Right cardiac atrium (tissue), 5 donors: ENCODE results near the gene USP22. TPM values are rescaled to one million over a fixed set of nuclear protein-coding genes. Genes with fewer than 3 reads are reported as not detected.
"Not testable (repeated sequence)": the region's sequence is repeated elsewhere in the genome, so short reads cannot be mapped to it uniquely, and the experiment has no call there.

Experiments
- ATAC-seq, 2 donors: fragments of 200-7000 bp; cut with Tn5 transposase; one replicate each; pipeline versions ENCODE4 v1.8.0 to v1.9.1; 2020; ENCODE audit warnings: moderate library complexity in 2 of 2, mild to moderate bottlenecking in 1 of 2
- DNase-seq, 3 donors: peaks; one replicate each; pipeline ENCODE4 v3.0.0-alpha.2; 2020
- H3K27ac ChIP-seq: one replicate; pipeline ENCODE4 v1.5.1; 2013; ENCODE audit warnings: mild to moderate bottlenecking, low read length, control low read depth, moderate library complexity
- H3K27me3 ChIP-seq: one replicate; pipeline ENCODE4 v1.6.1; 2013; ENCODE audit not compliant: control insufficient read depth, insufficient read depth
- H3K4me1 ChIP-seq: one replicate; pipeline ENCODE4 v1.6.1; 2013; ENCODE audit warnings: low read length; ENCODE audit not compliant: control insufficient read depth, insufficient read depth
- H3K4me3 ChIP-seq: one replicate; pipeline ENCODE4 v1.5.1; 2013; ENCODE audit warnings: low read length, control low read depth
- H3K9me3 ChIP-seq: one replicate; pipeline ENCODE4 v1.6.1; 2013; ENCODE audit warnings: low read length; ENCODE audit not compliant: control insufficient read depth
- WGBS: extraction: QIAGEN DNeasy Blood & Tissue Kit; methylation state at CpG from one replicate; pipeline ENCODE4 v1.1.7; 2013; 5-methylcytosine and 5-hydroxymethylcytosine counted together
- intact Hi-C, 4 donors: fragments of 100-400 bp; cut with DNase I; formaldehyde crosslinking; loops; one replicate each; pipeline versions ENCODE4 v1.11.0 to v1.14.0; 2022 to 2023
- polyA plus RNA-seq: library from polyadenylated mRNA; stranded (reverse); fragments of 200-250 nt; gene quantifications from one replicate; pipeline ENCODE4 v1.2.3, GENCODE V29; 2013
- total RNA-seq, 4 donors: library from RNA; stranded (reverse); fragmentation: NEBNext Ultra II Directional; extraction: Animal tissue kit (Norgen Biotek cat#: 25700); gene quantifications; one replicate each; pipeline ENCODE4 v1.2.1, GENCODE V29; 2021
- donor health status: healthy with polysubstance abuse.
- donor health status: DM: no; HTN: yes; CAD: no.
- donor health status: DM: no; HTN: no; CAD: no.
- donor health status: DM: no; HTN: yes; CAD: no; lungs with severe emphysema.
- donor health status: DM: yes; HTN: yes; CAD: no.

Gene USP22
- total and polyA plus RNA-seq, 5 donors = 52.2 to 175 (median 165) TPM

DNA sequence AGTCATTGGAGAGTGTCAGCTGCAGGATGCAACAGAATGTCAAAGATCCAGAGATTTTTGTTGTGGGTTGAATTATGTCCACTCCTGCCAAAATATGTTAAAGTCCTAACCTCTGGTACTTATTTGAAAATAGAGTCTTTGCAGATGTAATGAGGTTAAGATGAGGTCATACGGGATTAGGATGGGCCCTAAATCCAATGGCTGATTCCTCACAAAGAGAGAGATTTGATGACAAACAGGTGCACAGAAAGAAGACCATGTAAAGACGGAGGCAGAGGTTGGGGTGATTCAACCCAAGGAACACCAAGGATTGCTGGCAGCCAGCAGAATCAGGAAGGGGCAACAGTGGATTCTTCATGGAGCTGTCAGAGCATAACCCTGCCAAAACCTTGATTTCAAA is 34.5 kb upstream of the USP22 start:
- intact Hi-C loops = no loop called here
- 62% methylated on average over 2 of the region's 2 CpGs for WGBS
- Histone ChIP-seq H3K4me1 (no peaks in the 10 kb centered on the region), H3K27me3 (no peaks in the 10 kb centered on the region), H3K4me3 (no peak overlapping the region), H3K27ac (no peak overlapping the region), H3K9me3 (no peaks in the 10 kb centered on the region)
- ATAC-seq (no peak), DNase-seq (no peak)

DNA sequence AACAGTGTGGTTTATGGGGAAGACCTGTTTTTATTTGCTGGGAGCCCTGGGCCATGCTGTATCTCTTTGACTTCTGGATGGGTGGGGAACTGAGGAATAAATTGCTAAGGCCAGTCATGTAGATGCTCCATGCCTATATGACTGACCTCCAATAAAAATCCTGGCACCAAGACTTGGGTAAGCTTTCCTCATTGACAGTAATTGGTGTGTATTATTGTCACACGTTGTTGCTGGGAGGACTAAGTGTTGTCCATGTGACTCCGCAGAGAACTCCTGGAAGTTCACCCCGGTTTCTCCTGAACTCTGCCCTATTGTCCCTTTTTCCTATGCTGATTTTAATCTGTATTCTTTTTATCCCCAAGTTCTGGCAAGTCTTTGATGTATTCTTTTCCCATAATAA is 33.4 kb upstream of the USP22 start:
- H3K9me3 ChIP-seq = no peaks in the 10 kb centered on the region
- ATAC-seq (no peak), DNase-seq (no peak)
- H3K4me3 ChIP-seq = no peak overlapping the region
- no peak overlapping the region for H3K27ac ChIP-seq
- intact Hi-C loops = no loop called here
- no peaks in the 10 kb centered on the region for H3K4me1 ChIP-seq
- H3K27me3 ChIP-seq = no peaks in the 10 kb centered on the region
- WGBS = 76% methylated on average over 3 of the region's 3 CpGs

DNA sequence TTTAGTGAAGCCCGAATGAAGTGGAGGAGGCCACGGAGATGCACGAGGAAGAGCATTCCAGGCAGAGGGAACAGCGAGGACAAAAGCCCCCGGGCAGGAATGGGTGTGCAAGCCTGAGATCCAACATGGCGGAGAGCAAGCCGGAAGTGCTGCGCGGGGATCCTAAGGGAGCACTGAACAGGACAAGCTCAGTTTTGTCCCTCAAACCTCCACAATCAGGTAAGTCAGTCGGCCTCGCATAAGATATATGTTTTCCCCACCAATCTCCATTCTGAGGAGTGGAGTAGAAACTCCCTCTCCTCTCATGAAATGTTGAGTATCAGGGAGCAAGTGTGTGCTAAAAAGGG is 32.9 kb upstream of the USP22 start:
- no peaks in the 10 kb centered on the region for H3K4me1 ChIP-seq
- ATAC-seq (peak; percentile 25 to 42), DNase-seq (peak in 1 of 3 donors; percentile 51)
- no peaks in the 10 kb centered on the region for H3K27me3 ChIP-seq
- H3K4me3 ChIP-seq = no peak overlapping the region
- intact Hi-C loops = no loop called here
- WGBS = 66% methylated on average over 11 of the region's 11 CpGs
- H3K9me3 ChIP-seq = no peaks in the 10 kb centered on the region
- H3K27ac ChIP-seq = peak overlapping the region; percentile 75

DNA sequence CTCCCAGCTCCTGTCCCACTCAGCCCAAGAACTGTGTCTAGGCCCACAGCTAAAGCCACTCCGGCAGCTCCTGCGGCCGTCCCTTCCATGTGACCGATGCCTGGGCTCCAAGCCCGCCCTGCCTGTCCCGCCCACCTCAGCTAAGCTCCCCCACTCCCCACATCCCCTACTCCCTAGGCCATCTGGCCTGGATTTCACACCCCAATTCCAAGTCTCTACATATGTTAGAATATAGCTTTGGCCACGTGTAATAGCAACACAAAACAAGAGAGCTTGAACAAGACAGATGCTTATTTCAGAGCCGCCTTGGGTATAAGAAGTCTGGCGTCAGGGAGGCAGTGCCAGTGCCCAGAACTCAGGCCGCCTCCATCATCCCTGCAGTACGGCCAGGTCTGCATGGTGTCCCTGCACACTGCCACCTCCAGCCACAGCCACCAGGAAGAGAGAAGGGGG is 30.0 kb upstream of the USP22 start:
- intact Hi-C loops = no loop called here
- H3K4me3 ChIP-seq = no peak overlapping the region

DNA sequence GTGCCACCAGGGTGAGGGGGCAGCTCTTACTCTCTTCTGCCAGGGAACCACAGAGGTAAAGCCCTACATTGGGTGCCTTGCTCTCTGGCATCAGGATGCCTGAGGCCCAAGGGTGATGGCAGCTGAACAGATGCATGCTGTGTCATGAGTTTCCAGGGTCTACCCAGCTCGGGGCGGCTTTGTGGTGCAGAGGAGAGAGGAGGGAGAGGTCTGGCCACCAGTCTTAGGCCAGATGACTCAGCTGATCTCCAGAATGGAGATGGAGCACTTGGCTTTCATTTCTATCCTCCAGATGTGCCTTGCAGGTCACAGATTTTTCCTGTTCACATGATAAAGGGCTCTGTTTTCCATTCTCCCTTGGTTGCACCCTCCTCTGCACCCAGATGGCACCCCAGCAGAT is 23.6 kb upstream of the USP22 start:
- ATAC-seq = no peak
- Histone ChIP-seq H3K27ac (no peak overlapping the region), H3K4me1 (no peaks in the 10 kb centered on the region), H3K9me3 (no peaks in the 10 kb centered on the region), H3K4me3 (no peak overlapping the region), H3K27me3 (no peaks in the 10 kb centered on the region)
- WGBS = 80% methylated on average over 2 of the region's 2 CpGs
- DNase-seq = no peak
- intact Hi-C loops = no loop called here

More for the DNA sequence above, 30.0 kb upstream of the USP22 start:
- H3K4me1 ChIP-seq = no peaks in the 10 kb centered on the region
- DNase-seq (peak in 1 of 3 donors; percentile 53), ATAC-seq (no peak)
- no peak overlapping the region for H3K27ac ChIP-seq
- H3K27me3 ChIP-seq = no peaks in the 10 kb centered on the region
- no peaks in the 10 kb centered on the region for H3K9me3 ChIP-seq
- 69% methylated on average over 11 of the region's 11 CpGs for WGBS

DNA sequence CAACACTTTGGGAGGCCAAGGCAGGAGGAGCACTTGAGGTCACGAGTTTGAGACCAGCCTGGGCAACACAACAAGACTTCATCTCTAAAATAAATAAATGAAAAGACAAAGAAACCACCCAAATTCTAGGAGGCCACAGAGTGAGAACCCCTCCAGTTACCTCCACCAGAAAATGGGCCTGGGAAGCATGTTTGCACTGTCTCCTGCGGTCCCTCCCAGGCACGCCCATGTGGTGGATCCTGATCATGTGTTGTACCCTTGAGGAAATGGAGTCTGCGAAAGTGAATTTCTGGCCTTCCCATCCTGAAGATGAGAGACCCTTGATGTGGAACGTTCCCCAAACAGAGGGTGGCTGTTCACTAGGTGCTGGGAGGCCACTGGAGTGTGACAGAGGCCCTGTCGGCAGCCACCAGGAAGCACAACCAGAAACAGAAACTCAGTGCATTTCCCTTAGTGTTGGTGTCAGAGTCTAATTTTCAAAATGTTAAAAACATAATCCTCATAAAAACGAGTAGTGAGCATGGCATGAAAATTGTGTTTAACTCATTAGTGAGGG is 19.2 kb upstream of the USP22 start:
- DNase-seq = no peak
- intact Hi-C loops = no loop called here
- Histone ChIP-seq H3K4me3 (no peak overlapping the region), H3K4me1 (no peaks in the 10 kb centered on the region), H3K9me3 (no peaks in the 10 kb centered on the region), H3K27ac (no peak overlapping the region), H3K27me3 (no peaks in the 10 kb centered on the region)
- 71% methylated on average over 7 of the region's 7 CpGs for WGBS
- no peak for ATAC-seq

DNA sequence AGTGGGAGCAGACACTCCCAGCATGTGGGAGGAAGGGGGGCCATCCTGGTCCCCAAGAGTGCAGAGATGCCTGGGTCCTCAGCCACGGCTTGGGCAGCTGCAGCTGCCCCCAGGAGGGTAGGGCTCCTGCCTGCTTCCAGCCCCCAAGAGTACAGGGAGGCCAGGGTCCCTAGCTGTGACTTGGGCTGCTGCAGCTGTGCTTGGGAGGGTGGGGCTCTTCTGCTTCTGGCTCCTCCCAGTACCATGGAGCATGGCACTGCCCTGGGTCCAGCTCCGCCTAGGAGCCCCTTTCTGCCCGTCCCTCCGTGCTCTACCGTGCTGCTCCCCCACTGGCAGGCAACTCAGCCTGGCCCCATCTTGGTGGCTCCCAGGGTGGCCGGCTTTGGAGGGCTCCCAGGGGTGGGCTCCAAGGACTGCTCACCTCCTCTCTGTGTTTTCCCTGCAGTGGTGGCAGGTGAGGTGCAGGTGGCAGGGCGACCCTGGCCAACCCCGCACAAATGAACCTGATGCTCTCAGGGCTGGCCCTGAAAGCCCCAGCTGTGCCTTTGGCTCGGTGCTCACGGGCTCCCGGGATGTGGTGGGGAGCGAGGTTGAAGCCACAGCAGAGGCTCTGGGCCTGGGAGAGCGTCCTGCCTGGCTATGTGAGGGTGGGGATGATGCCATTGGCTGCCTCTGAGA is 18.5 kb upstream of the USP22 start:
- WGBS = 88% methylated on average over 13 of the region's 13 CpGs
- no peak overlapping the region for H3K4me3 ChIP-seq
- H3K4me1 ChIP-seq = no peaks in the 10 kb centered on the region
- H3K9me3 ChIP-seq = no peaks in the 10 kb centered on the region
- DNase-seq (no peak), ATAC-seq (peak; percentile 22 to 38)
- no peaks in the 10 kb centered on the region for H3K27me3 ChIP-seq
- H3K27ac ChIP-seq = no peak overlapping the region
- intact Hi-C loops = no loop called here

DNA sequence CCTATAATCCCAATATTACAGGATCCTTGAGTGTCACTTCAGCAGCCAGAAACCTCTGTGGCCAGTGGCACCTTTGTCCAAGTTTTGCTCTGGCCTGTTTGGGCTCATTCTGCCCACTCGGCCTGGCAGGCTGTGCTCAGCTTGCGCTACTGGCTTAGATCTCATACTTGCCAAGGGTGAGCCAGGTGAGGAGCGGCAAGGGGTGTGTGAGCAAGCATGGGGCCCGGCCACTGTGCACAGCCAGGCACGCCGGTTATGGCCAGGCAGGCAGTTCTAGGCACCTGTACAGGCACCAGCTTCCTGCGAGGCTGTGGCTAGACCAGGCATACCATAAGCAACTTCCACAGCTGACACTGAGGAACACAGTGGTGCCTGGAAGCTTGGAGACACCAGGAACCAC is 16.9 kb upstream of the USP22 start:
- ATAC-seq (no peak), DNase-seq (no peak)
- H3K4me3 ChIP-seq = no peak overlapping the region
- H3K9me3 ChIP-seq = no peaks in the 10 kb centered on the region
- WGBS = 96% methylated on average over 7 of the region's 7 CpGs
- no peaks in the 10 kb centered on the region for H3K27me3 ChIP-seq
- intact Hi-C loops = no loop called here
- no peaks in the 10 kb centered on the region for H3K4me1 ChIP-seq
- no peak overlapping the region for H3K27ac ChIP-seq

DNA sequence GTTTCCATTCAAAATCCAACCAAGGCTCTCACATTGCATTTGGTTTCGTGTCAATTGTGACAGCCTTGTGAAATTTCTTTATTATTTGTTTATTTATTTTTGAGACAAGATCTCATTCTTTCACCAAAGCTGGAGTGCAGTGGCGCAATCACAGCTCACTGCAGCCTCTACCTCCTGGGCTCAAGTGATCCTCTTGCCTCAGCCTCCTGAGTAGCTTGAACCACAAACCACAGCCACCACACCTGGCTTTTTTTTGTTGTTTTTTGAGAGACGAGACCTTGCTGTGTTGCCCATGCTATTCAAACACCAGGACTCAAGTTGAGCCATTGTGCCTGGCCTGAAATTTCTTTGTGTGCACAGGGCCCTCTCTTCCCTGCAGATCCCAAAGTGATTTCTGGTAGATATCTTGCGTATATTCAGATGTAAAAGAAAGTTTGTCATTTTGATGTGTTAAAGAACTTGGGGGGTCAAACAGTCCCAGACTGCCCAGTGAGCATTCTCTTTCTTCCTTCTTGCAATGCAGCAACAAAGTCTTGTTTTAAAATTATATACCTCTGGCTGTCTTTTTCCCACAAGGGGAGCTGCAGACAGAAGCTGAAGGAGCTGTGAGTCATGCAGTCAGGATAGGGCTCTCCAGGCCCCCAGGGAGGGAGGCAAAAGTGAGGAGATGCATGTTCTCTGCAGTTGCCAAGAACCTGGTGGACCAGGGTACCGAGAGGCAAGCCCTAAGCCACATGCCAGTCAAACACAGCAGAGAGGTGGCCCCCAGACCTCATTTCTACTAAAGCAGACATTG is 15.5 kb upstream of the USP22 start:
- H3K27me3 ChIP-seq = no peaks in the 10 kb centered on the region
- DNase-seq = no peak
- whole genome bisulfite sequencing = 79% methylated on average over 5 of the region's 5 CpGs
- no peaks in the 10 kb centered on the region for H3K9me3 ChIP-seq
- H3K27ac ChIP-seq = no peak overlapping the region
- no peaks in the 10 kb centered on the region for H3K4me1 ChIP-seq
- ATAC-seq = no peak
- H3K4me3 ChIP-seq = no peak overlapping the region
- intact Hi-C loops = no loop called here

DNA sequence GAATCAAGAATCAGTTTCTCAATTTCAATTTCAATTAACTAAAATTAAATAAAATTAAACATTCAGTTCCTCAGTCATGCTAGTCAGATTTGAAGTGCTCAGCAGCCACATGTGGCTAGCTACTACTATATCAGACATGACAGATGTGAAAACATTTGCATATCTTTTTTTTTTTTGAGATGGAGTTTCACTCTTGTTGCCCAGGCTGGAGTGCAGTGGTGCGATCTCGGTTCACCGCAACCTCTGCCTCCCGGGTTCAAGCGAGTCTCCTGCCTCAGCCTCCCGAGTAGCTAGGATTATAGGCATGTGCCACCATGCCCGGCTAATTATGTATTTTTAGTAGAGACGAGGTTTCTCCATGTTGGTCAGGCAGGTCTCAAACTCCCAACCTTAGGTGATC is 10.2 kb upstream of the USP22 start:
- 95% methylated on average over 8 of the region's 8 CpGs for WGBS
- H3K9me3 ChIP-seq, H3K27ac ChIP-seq, intact Hi-C loops, ATAC-seq, H3K4me3 ChIP-seq, H3K4me1 ChIP-seq, H3K27me3 ChIP-seq, DNase-seq: not testable (repeated sequence)

DNA sequence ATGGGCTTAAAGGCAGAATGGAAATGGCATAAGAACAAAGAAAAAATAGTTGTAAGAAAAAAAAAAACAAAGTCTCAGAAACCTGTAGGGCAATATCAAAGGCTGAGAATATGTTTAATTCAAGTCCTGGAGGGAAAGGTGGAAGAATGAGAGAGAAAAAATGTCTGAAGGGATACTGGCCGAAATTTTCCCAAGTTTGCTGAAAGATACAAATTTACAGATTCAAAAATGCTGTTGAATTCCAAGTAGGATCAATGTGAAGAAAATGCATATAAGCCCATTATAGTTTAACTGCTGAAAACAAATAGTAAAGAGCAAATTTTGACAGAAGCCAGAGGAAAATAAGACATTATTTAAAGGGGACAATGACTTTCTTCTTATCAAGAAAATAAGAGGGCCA is 6.6 kb upstream of the USP22 start:
- Histone ChIP-seq H3K9me3 (no peaks in the 10 kb centered on the region), H3K4me1 (no peaks in the 10 kb centered on the region), H3K27ac (no peak overlapping the region), H3K4me3 (no peak overlapping the region), H3K27me3 (no peaks in the 10 kb centered on the region)
- 95% methylated on average over 1 of the region's 1 CpG for WGBS
- DNase-seq = no peak
- intact Hi-C loops = no loop called here
- no peak for ATAC-seq
